NCI-H1048 (cell line): Measurements from ENCODE around the gene CD83.

Source experiments
- DNase-seq: peaks from one replicate; lab custom pipeline; 2025; lab: John Stamatoyannopoulos, UW

The CD83 gene

DNA sequence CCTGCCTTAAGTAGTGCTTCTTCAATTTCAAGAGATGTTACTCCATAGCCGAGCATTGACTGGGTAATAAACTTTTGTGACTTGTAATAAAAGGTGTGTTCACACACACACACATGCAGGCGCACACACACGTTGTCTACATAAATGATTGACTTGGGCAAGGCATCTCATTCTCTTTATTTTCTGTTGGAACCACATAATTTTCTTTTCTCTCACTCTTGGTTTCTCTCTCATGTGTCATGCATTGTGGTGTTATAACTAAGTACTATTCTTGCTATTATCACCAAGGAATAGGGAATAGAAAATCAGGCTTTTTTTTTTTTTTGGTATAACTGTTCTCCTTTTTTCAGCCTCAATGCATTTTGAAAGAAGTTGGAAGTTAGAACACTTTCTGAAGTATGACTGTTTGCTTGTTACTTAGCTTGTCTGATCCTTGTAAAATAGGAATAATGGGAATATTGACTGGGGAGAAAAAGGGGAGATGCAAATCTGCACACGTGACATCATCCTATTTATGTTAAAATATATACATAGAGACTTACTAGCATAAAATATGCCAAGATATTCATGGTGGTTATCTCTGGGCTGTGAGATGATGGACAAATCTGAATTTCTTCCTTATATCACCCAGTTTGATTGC is 26.1 kb upstream of the CD83 start:
- no peak for DNase-seq

DNA sequence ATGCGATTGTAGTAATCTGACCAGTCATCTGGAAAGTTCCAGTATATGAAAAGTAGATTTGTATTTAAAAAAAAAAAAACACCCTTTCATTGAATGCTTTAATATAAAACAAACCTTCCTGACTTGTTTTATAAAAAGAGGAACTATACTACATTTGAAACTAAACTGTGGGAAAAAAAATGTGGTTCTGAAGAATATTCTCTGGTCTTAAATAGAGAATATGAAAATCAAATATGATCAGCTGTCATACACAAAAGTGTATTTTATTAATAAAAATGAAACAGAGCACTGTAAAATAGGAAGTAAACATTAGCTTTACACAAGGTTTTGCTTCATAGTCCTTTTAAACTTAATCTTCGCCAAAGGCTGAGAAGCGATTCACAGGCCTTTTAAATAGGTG is 25.3 kb upstream of the CD83 start:
- DNase-seq, result no peak

DNA sequence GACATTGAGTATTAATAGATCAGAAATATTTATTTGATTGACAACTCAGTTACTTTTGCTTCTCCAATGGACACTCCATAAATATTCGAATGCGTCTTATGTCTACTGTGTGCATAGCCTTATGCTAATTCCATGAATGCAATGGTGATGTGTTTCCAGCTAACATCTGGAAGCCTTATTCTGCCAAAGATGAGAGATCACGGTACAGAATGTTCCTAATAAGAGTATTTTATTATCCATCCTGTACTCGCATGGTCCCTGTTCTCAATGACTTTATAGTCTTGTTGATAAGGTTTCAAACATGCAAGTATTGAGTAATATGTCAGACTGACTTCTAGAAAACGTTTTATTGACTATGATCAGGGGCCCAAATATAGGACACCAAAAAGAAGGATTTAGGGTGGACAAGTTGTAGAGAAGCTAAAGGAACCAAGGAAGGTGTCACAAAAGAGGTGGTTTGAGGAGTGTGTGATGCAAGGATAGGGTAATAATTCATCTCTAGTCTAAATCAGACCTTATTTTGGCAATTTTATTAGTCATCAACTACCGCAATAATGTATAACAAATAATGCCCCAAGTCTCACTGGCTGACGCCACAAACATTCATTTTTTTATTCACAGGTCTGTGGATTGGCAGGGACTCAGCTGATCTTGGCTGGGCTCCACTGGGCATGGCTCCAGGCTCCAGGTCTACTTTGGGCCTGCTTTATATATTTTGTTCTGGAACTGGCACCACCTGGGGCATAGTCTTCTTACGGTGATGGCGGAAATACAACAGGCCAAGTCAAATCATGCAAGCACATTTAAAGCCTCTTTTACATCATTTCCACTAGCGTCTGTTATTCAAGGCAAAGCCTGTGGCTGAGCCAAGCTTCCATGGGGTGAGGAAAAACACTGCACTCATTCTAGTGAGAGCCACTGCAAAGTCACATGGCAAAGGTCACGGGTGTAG is 24.5 kb upstream of the CD83 start:
- DNase-seq, result no peak

DNA sequence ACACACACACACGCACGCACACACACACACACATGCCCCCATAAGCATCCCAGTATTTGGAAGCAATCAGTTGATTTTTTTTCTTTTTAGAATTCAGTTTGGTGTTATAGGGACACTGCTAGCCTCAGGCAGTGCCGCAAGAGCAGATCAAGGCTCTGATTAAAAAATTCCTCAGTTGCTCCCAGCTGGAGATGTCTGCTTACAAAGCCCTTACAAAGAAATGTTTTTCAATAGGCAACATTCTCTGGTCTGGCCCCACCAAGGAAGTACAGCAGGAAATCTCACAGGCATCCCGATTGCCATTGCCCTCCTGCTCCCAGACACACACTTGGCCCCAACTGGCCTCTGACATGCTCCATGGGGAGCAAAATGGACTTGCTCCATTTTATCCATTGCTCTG is 22.9 kb upstream of the CD83 start:
- DNase-seq, result no peak

DNA sequence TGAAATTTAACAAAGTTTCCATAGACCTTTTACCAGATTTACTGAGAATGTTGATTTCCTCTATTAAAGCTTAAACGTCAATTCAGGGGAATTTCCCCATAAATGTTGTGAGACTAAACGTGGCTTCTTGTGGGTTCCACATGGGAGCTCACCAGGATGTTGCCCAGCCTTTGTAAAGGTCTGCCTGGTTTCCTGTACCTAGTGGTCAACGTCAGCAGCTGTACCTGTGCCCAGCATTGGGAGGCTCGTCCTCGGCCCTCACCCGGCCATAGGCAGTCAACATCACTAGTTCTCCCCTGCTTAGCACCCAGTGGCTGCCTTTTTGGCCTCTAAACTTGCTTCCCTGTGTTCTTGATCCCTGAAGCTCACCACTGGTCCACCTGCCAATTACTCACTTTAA is 22.1 kb upstream of the CD83 start:
- DNase-seq, result no peak

DNA sequence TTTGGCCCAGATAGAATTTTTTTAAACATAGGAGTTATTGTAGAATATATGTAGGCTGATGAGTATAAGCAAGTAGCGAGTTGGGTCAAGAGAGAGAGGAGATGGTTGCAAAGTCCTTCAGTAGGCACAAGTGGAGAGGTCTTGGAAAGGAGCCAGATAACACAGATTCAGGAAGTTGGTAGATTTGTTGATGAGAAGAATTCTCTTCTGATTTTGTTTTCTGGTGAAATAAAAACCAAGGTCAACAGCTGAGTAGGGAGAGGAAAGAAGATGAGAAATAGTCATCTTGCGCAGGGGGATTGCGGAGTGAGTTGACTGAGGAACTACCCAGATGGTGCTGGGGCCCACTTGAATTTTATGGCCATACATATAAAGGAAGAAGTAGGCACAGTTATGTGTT is 17.4 kb upstream of the CD83 start:
- DNase-seq, result no peak

DNA sequence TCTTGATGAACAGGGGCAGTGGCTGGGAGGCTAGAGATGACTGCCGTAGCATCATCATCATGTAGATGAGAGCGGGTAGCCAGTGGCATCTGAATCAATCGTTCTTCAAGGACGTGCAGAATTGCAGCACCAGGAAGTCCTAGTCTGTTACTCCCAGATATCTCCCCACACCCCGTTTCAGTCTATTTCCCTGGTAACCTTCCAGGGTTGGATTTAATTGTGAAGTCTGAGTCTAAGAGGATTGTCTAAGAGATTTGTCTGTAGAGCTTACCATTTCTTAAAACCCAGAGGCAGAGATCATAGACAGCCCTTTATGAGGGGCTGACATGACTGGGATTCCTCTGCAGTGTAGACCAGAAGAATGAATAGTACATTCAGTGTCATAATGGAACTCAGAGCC is 16.6 kb upstream of the CD83 start:
- DNase-seq, result no peak

DNA sequence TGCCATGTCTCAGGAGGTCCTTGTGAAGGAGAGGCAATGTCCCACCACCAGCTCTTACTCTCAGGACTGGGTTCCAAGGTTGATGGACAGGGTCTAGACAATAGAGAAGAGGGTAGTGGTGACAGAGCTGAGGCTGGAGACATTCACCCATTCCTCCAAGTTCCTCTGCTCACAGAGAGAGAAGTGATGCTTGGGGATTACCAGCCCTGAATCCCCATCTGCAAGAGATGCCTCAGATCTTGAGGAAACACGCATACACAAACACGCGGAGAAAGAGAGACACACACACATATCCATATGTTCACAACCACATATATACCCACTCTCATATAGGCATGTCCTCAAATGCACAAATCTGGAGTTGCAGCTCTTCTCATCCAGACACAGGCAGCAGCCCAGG is 15.2 kb upstream of the CD83 start:
- no peak for DNase-seq

DNA sequence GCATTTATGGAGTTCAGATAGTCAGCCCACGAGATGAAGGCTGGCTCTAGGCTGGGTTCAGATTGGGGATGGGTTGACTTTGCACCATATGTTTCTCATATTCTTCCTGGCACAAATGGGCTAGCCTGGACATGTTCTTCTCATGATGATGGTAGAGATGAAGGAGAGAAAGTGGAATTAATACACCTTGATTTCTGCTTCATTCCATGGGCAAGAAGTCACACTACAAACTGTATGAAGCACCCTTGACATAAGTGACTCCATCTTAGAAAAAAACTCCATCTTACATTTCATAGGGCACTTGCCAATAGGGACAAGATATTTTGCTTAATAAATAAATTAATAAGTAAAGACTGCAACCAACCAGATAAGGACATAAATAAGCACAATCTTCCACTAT is 12.0 kb upstream of the CD83 start:
- DNase-seq, result no peak

DNA sequence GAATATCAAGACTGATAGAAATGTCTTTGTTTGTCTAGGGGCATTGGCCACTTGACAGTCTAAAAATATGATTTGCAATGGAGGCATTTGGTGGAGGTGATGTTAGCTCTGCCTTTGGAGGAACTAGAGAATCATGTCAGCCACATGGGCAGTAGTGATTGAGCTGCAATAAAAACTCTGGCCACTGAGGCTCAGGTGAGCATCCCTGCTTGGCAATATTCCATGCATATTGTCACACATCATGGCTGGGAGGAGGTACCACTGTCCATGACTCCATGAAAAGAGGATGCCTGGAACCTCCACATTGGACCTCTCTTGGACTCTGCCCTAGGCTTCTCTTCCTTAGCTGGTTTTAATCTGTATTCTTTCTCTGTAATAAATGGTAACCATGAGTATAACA is 10.6 kb upstream of the CD83 start:
- no peak for DNase-seq

DNA sequence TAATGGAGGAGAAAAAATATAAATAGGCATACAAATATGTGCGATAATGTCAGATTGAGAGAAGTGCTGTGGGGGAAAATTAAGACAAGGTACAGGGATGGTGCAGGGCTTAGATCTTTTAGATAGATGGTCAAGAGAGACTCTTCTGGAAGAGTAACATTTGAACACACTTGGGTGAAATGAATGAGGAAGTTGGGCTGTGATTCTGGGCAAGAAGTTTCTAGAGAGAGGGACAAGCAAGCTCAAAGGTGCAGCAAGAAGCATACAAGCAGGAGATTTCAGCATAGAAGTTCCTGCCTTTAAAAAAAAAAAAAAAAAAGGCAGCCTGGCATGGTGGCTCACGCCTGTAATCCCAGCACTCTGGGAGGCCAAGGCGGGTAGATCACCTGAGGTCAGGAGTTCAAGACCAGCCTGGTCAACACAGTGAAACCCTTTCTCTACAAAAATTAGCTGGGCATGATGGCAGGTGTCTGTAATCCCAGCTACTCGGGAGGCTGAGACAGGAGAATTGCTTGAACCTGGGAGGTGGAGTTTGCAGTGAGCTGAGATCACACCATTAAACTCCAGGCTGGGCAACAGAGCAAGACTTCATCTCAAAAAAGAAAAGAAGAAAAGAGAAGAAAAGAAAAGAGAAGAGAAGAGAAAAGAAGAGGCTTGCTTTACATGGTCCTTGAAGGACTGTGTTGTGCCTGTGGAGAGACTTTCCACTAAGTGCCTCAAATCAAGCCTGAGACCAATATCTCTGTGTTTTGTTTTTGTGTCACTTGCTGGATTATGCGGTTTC is 9.7 kb upstream of the CD83 start:
- DNase-seq, result no peak

DNA sequence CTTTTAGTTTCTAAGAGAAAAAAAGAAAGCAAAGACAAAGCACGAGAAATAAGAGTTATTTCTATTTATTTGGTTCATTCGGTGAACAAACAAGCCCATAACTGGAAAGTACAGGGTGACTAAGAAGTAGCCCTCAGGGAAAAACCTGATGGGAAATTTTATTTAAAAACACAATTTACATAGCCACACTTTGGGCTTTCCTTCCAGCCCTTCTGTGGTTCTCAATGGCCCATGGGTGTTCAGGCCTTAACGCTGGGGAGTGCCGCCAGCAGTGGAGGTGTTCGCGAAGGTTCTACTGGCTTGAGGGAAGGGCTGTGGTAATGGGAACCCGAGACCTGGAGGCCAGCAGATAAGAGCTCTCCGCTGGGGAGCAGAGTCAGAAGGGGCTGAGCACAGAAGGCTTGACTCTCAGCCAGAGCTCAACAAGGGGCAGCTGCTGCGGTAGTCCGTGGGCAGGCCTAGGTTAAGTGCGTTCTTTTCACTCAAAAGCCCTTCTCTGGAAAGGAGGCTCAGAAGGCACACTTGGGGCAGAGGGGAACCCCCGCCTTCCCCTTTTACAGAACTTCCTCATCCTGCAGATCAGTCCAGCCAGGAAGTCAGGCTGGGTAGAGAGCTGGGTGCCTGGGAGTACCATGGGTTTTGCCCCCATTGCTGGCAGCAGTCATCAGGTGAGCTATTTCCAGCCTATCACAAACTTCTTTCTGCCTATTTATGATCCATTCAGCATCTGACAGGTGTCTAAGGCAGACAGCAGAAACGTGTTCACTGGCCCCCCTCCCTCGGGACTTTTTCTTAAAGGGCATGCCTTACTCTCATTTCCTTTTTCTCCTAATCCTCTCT is 8.8 kb upstream of the CD83 start:
- DNase-seq, result no peak

DNA sequence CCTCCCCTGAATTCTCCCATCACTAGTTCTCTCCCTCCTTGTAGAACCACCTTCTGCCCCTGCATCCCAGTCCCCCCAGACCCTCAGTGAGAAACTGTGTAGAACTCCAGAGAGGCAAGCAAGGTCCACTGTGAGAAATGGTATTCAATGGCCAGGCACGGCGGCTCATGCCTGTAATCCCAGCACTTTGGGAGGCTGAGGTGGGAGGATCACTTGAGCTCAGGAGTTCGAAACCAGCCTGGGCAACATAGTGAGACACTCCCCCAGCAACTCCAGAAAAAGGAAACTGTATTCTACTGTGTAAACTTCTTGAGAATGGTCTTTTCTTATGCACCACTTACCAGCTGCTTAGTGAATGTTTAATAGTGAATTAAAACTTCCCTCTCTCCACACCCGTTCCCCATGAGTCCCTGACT is 8.2 kb upstream of the CD83 start:
- DNase-seq, result no peak

DNA sequence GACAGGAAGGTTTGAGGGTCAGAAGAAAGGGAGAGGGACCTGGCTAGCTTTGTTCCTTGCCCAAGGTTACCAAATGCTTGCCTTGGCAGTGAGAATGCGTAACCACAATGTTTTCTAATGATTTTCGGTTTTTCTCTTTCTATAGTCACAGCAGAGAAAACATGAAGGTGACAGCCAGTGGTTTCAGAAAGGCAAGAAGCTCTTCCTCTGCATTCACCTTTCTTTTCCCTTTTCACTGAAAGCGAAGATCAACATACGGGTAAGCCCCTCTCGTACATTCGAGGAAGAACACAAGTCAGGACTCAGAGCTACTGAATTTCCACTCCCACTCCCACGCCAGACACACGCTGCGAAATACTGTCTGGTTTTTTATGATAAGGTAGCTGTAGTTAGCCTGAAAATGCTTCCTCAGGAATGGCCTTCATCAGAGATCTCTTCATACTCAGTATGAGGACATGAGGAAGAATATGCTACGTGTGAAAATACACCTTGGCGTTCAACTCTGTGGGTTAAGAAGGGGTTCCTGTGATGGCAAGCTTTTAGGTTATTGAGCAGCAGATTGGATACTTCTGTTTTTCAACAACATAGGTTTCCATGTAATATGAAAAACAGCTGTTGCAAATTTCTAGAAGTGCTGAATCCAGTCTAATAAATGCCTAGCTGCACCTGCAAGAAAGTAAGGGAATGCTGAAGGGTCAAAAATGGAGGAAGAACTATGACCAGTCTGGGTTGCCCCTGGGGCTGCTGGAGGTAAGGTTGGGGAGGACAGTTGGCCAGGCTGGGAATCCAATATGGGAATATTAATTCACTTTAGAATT is 7.4 kb upstream of the CD83 start:
- no peak for DNase-seq

DNA sequence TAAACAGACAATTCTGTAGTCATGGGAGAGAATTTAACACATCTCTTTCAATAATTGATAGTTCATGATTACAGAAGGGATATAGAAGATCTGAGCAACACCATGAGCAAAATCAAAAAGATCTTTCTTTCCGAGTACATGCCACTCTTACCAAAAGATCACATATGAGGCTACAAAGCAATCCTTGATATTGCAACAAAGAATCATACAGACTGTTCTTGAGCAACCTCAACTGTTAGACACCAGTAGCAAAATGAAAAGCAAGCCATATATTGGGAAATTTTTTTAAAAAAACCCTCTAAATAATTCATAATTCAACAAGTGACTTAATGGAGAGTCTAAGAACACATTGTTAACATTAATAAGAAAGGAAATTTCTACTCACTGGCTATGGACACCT is 3.6 kb upstream of the CD83 start:
- no peak for DNase-seq

DNA sequence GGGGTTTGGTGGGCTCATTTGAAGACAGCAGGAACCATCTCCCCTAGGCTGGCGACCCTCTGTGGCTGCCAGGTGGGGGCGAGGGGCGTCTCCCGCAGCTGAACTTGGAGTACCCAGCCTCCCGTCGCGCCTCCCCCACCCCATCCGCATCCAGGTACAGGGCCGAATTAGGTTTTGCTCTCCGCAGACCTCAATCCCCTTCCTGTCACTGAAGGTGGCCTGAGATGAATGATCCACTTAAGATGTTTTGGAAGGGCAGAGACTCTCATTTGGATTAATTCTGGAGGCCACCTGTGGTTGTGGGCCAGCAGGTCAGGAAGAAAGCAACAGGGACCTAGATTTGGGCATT is 493 bp downstream of the CD83 start:
- DNase-seq, result no peak

DNA sequence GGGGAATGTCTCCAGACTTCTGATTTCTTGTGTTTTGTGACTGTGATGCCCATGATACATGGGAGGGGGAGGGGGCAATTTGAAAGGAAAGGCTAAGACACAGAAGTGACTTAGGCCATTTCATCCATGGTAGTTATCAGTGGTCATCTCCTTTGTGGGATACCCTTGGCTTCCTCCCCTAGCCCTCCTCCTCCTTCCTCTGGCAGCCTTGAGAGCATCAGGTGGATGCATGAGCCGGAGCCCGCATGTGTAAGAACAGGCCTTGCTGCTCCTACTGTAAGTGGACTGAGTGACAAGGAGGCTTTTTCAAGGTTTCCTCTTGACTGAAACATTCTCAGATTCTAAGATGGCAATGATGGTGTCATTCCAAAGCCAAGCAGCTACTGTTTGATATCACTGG is 874 bp downstream of the CD83 start:
- DNase-seq, result no peak

DNA sequence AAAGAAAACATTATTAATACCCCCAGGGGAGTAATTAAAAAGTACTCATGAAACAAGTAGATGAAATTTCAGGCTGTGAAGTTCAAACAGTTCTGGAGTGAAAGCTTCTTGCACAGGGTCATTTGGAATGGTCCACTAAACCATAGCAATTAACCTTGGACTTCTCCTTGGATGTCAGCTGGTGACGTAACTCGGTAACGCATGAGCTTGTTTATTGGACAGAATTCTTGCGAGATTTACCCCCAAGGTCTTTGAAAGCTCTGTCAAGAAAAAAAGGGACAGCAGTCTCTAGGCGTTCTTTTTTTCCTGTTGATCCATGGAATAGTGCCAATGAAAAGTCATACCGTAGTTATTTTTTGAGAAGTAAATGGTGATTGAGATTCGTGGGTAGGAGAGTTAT is 2.2 kb downstream of the CD83 start:
- DNase-seq, result no peak

DNA sequence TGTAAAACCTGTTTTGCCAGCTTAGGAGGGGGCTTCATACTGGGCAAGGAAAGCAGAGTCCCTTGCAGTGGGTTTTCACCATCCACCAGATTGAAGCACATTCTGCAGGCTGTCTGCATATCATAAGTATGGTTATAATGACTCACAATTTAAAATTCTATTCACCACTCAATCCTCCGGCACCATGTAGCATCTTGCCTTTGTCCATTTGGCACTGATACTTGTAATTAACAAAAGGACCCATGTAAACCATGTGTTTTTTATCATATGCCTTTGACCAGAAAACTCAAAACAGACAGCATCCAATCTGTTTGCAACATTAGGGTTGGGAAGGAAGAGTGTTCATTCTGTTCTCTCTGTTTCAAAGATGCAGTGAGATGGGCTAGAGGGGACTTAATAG is 3.0 kb downstream of the CD83 start:
- DNase-seq, result no peak

DNA sequence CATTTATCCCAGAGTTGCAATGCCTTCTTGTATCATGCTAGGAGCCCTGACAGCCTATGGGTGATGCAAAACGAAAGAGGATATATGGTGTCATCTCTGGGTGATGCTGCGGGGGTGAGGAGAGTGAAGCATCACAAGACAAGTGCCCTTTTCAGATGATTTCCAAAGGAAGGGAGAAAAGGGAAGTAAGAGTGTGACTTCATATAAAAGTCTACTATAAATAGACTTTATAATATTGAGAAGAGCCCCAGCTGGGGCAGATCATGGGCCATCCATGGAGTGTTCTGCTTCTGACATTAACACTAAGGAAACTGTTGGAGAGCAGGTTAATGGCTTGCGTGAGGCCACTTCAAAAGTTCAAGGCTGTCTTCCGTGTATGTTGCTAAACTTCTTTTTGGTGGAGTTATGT is 4.4 kb downstream of the CD83 start:
- DNase-seq, result no peak
